Measurements from ENCODE around the gene LRRC7.

The LRRC7 gene

DNA sequence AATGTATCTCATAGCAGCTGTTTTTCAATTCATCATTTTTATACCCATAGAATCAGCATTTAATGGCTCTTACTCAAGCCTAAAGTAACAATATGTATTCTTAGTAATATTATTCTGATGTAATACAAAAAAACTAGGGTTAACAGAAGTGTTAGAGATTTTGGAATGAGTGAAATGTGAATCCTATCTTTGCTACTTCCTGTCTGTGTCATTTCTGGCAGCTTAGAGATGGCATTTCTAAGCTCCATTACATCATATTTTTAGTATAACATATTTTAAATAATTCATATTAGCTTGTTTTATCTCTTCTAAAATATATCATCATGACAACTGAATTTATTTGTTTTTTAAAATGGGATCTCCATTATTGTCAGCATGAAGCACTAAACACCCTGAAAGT lies 90.2 kb downstream of the LRRC7 start:
- no peak overlapping the region for H3K4me3 ChIP-seq (ENCODE audit: low read length)
- TF ChIP-seq, protein P1, sequence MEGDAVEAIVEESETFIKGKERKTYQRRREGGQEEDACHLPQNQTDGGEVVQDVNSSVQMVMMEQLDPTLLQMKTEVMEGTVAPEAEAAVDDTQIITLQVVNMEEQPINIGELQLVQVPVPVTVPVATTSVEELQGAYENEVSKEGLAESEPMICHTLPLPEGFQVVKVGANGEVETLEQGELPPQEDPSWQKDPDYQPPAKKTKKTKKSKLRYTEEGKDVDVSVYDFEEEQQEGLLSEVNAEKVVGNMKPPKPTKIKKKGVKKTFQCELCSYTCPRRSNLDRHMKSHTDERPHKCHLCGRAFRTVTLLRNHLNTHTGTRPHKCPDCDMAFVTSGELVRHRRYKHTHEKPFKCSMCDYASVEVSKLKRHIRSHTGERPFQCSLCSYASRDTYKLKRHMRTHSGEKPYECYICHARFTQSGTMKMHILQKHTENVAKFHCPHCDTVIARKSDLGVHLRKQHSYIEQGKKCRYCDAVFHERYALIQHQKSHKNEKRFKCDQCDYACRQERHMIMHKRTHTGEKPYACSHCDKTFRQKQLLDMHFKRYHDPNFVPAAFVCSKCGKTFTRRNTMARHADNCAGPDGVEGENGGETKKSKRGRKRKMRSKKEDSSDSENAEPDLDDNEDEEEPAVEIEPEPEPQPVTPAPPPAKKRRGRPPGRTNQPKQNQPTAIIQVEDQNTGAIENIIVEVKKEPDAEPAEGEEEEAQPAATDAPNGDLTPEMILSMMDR (conservative IDR thresholded peaks at IDR 0.05; ENCODE audit: low read depth, low read length) = no peak
- DNase-seq (ENCODE audit: low read depth) = no peak

DNA sequence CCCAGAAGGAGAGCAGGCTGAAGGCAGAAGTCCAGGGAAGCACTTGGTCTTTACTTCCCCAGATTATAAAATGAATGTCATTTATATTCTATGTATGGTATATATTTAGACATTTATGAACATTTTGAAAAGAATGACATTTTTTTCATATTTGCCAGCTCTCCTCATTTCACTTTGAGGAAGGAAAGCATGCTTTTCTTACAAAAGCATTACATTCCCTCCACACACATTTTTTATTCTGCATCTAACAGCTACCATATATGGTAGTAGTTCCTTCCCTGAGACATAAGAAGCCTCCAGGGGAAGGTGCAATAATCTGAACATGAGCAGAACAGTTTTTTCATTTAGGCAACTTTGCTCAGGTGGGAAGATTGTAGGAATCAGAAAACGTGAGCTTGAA lies 94.0 kb downstream of the LRRC7 start:
- no peak for DNase-seq (ENCODE audit: low read depth)
- TF ChIP-seq, protein P1 (conservative IDR thresholded peaks at IDR 0.05; ENCODE audit: low read depth, low read length) = no peak
- no peak overlapping the region for H3K4me3 ChIP-seq (ENCODE audit: low read length)

DNA sequence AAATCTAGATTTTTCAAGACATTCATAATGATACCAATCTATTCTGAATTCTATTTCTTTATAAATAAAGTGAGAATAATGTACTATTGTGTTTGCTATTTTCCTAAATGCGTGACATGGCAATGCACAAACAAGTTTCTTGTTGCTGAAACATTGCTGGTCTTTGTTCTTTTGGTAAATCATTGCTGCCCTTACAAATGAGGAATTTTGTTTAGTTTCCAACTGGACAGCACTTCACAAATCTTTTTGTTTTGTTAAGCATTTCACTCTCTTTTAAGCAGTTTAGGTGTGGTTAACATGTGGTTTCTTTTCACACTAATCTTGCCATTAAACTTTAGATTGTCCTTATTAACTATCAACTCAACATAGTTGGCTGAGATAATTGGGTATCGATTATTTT lies 94.6 kb downstream of the LRRC7 start:
- DNase-seq (ENCODE audit: low read depth) = no peak
- TF ChIP-seq, protein P1 (conservative IDR thresholded peaks at IDR 0.05; ENCODE audit: low read depth, low read length) = no peak
- H3K4me3 ChIP-seq (ENCODE audit: low read length) = no peak overlapping the region

DNA sequence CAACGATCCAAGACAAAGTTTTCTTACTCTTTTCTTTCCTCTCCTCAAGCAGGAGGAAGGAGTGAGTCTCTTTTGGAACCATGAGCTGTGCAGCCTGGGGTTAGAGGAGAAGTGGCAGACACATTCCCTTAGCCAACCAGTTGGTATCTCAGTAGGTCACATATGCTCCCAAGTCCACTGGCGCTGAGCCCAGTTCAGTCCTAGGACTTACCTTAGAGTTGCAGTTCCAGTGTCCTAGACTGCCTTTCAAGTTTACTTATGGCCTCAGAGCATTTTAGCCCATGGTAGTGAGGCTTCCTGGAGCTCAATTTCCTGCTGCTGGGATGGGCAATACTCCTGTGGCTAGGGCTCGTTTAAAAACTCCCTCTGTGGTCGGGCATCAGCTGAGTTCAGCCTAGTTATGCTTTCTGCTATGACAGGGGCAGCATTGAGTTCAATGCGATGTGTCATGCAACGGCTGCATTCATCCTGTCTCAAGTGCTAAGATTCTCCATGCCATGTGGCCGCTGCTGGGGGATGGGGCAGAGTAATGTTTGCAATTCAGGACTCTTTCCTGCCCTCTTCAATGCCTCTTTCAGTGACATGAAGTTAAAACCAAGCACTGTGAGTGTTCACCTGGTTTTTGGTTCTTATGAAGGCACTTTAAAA lies 103.8 kb downstream of the LRRC7 start:
- DNase-seq (ENCODE audit: low read depth) = no peak
- no peak overlapping the region for H3K4me3 ChIP-seq (ENCODE audit: low read length)
- TF ChIP-seq, protein P1 (conservative IDR thresholded peaks at IDR 0.05; ENCODE audit: low read depth, low read length) = no peak

DNA sequence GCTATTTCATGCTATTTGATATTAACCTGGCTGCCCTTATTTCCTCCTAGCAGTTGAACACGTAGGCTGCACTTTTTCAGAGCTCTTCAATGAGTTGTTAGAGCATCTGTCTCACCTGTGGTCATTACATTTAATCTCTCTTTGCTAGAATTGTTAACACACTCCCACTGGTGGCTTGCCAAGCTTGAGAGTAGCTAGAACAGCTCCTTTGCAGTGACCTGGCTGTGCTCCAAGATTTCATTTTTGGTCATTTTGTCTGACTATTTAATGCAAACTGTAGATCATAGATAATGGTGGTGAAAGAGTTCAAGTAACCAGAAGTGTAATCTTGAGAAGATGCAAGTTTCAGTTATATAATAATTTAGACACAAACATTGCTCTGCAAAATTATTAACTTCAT lies 105.6 kb downstream of the LRRC7 start:
- no peak for DNase-seq (ENCODE audit: low read depth)
- TF ChIP-seq, protein P1 (conservative IDR thresholded peaks at IDR 0.05; ENCODE audit: low read depth, low read length) = no peak

DNA sequence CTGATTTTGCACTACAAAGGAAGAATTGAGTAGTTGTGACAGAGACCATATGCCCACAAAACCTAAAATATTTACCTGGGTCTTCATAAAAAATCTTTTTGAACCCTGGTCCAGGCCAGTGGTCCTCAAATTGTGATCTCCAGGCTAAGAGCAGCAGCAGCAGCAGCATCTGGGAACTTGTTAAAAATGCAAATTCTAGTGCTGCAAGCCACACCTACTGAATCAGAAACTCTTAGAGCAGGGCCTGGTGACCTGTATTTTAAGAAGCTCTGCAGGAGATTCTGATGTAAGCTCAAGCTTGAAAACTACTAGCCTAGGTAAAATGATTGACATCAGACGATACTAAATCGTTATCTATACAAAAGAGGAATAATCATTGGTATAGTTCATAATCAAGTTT lies 112.2 kb downstream of the LRRC7 start:
- DNase-seq (ENCODE audit: low read depth) = no peak
- no peak overlapping the region for H3K4me3 ChIP-seq (ENCODE audit: low read length)
- TF ChIP-seq, protein P1 (conservative IDR thresholded peaks at IDR 0.05; ENCODE audit: low read depth, low read length) = no peak

More for the DNA sequence above, 105.6 kb downstream of the LRRC7 start:
- H3K4me3 ChIP-seq (ENCODE audit: low read length) = no peak overlapping the region

DNA sequence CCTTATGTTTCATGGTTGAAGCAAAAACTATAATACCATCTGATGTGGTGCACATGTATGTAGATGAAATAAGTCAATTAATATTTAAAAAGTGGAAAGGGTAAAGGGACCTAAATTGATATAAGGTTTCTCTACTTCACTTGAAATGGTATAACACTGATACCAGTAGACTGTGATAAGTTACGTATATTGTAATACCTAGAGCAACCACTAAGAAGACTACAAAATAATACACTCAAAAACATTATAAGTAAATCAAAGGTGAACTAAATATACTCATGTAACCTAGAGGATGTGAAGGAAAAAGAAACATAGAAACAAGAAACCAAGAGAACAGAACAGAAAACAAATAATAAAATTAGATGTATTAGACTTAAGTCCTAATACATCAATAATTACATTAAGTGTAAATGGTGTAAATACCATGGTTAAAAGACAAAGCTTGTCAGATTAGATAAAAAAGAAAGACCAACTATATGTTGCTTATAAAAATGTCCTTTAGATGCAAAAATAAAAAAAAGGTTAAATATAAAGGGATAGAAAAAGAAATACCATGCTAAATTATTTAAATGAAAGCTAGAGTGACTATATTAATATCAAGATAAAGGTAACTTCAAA lies 118.8 kb downstream of the LRRC7 start:
- TF ChIP-seq, protein P1 (conservative IDR thresholded peaks at IDR 0.05; ENCODE audit: low read depth, low read length) = no peak
- no peak overlapping the region for H3K4me3 ChIP-seq (ENCODE audit: low read length)
- DNase-seq (ENCODE audit: low read depth) = no peak
